ENCODE measurements around the gene SPX. TPM values are rescaled to one million over a fixed set of nuclear protein-coding genes. Genes with fewer than 3 reads are reported as not detected.

Gene SPX
- total RNA-seq, 1 donor from 2014 or later: 0.59 TPM

DNA sequence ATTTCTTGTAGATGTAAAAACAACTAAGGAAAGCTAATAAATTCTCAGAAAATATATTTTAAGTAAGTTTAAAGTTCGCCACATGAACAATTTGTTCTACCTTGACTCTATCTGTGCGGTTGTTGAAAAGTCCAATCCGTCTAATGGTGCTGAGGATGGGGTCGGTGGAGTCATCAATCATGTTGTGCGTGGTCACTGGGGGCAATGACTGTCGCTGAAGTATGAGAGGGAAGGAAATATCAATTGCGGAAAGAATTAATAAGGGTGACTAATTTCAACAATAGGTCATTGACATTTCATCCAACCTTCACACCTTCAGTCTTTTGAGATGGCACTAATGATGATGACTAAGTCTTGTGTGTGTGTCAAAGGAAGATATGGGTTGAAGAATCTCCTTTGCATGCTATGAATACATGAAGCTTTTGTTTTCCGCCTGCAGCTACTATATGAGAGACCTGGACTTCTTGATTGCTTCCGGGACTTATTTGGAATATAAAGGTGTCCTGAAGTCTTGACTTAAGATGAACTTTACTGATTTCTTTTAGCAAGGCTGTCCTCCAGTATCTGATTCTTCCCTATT is 32.1 kb downstream of the SPX start:
- intact Hi-C loops (cut with DNase I): no loop called here
- Histone ChIP-seq H3K27ac (no peak overlapping the region), H3K36me3 (no peaks in the 10 kb centered on the region), H3K9me3 (no peaks in the 10 kb centered on the region), H3K27me3 (ENCODE audit: low read depth) (no peaks in the 10 kb centered on the region), H3K4me1 (no peaks in the 10 kb centered on the region), H3K4me3 (no peak overlapping the region)
- TF ChIP-seq, protein P1, sequence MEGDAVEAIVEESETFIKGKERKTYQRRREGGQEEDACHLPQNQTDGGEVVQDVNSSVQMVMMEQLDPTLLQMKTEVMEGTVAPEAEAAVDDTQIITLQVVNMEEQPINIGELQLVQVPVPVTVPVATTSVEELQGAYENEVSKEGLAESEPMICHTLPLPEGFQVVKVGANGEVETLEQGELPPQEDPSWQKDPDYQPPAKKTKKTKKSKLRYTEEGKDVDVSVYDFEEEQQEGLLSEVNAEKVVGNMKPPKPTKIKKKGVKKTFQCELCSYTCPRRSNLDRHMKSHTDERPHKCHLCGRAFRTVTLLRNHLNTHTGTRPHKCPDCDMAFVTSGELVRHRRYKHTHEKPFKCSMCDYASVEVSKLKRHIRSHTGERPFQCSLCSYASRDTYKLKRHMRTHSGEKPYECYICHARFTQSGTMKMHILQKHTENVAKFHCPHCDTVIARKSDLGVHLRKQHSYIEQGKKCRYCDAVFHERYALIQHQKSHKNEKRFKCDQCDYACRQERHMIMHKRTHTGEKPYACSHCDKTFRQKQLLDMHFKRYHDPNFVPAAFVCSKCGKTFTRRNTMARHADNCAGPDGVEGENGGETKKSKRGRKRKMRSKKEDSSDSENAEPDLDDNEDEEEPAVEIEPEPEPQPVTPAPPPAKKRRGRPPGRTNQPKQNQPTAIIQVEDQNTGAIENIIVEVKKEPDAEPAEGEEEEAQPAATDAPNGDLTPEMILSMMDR (IDR thresholded peaks at IDR 0.05): no peak
- no peak for DNase-seq
- ATAC-seq: no peak

DNA sequence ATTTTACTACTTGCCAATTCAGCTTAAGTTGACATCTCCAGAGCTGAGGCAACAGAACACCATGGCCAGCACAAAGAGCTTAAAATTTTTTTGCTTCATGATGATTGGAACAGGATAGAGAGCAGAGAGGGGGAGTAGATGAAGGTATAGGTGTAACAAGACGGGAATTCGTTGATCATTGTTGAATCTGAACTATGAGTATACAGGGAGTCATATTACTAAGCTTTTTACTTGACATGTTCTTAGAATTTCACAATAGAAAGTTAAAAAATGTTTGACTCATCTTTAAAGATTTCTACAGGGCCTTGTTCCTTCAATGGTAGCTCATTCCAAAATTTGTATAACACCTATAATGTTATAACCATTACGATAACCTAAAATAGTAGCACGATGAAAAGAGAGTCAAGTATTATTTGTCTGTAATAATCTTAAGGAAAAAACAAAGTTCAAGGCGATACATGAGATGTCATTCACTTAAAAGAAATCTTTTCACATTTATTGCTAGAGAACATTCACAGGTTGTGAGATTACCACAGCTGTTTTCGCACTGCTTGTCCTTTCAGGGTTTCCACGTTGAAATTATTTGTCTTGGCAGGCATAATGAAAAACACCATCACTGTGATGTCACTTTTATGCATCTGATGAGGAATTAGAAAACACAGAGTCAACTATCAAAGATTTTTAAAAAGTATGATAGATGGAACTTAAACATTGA is 33.9 kb downstream of the SPX start:
- TF ChIP-seq, protein P1 (IDR thresholded peaks at IDR 0.05): no peak
- ATAC-seq: no peak
- no peak overlapping the region for H3K27ac ChIP-seq
- H3K4me1 ChIP-seq: no peaks in the 10 kb centered on the region
- no peaks in the 10 kb centered on the region for H3K27me3 ChIP-seq (ENCODE audit: low read depth)
- no peaks in the 10 kb centered on the region for H3K36me3 ChIP-seq
- no peak for DNase-seq
- intact Hi-C loops (cut with DNase I): no loop called here
- H3K4me3 ChIP-seq: no peak overlapping the region
- H3K9me3 ChIP-seq: no peaks in the 10 kb centered on the region

DNA sequence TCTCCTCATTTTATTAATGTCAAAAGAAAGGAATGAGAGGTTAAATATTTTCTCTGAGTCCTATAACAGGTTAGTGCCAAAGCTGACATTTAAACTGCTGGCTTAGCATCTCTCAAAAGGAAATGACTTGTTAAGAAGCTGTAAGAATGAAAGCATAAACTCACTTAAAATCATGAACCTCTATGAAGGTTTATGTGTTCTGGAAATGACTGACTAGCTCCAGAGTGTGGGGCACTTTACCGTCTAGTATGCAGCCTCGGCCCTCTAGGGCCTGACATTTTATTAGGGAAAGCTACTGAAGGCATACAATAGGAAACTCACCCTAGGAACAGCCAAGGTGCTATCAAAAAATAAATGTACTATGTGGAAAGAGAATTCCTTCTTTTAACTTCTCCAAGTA is 35.1 kb downstream of the SPX start:
- Histone ChIP-seq H3K9me3 (no peaks in the 10 kb centered on the region), H3K27me3 (ENCODE audit: low read depth) (no peaks in the 10 kb centered on the region), H3K4me3 (no peak overlapping the region), H3K27ac (no peak overlapping the region), H3K36me3 (no peaks in the 10 kb centered on the region), H3K4me1 (no peaks in the 10 kb centered on the region)
- no peak for ATAC-seq
- TF ChIP-seq, protein P1 (IDR thresholded peaks at IDR 0.05): no peak
- DNase-seq: no peak
- intact Hi-C loops (cut with DNase I): no loop called here

DNA sequence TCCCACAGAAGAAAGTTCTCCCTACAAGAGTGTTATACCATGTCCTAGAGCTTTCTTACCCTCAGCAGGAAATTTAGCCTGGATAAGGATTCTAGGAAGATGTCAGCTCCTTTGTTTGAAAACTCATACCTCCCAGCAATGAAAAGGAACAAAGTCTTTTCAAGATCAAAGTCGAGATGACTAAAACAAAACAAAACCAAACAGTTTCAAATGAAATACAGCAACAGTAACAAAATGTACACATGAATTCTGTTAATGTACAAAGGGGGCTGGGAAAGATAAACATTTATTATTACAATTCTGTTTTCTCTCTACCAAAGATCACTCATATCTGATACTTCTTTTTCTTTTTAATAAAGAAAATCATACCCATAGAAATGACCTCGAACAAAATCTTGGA is 36.8 kb downstream of the SPX start:
- intact Hi-C loops (cut with DNase I): no loop called here
- DNase-seq (no peak), ATAC-seq (no peak)
- H3K4me3 ChIP-seq: no peak overlapping the region
- H3K9me3 ChIP-seq: no peaks in the 10 kb centered on the region
- TF ChIP-seq, protein P1 (IDR thresholded peaks at IDR 0.05): no peak
- no peaks in the 10 kb centered on the region for H3K27me3 ChIP-seq (ENCODE audit: low read depth)
- no peak overlapping the region for H3K27ac ChIP-seq
- H3K4me1 ChIP-seq: no peaks in the 10 kb centered on the region
- H3K36me3 ChIP-seq: no peaks in the 10 kb centered on the region

DNA sequence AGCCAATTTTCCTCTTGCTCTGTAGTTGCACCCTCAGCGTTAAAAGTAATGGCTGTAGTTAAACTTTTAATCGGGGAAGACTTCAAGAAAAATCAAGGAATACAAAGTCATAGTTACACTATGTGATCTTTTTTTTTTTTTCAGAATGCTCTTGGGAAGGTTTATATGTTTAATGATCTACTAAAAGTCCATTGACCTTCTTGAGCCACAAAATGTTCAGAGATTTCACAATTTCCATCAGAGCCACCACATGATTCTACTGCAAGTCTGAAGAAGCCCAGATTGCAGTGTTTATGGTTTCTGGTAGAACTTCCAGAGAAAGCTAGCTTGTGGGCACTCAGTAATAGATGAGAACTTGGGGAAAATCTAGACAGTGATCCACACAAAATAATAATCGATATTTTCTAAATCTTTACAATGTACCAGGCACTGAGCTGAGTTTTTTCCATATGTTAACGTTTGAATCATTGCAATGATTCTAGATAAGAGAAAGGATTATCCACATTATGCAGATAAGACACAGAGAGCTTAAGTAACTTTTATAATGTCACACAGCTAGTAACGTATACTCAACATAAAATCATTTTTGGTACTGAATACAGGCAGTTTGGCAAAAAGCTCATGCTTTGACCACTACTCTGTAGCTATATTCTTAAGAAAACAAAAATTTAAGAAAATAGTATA is 40.3 kb downstream of the SPX start:
- Histone ChIP-seq H3K9me3 (no peaks in the 10 kb centered on the region), H3K36me3 (no peaks in the 10 kb centered on the region), H3K4me3 (no peak overlapping the region), H3K4me1 (no peaks in the 10 kb centered on the region), H3K27ac (no peak overlapping the region), H3K27me3 (ENCODE audit: low read depth) (no peaks in the 10 kb centered on the region)
- intact Hi-C loops (cut with DNase I): no loop called here
- TF ChIP-seq, protein P1 (IDR thresholded peaks at IDR 0.05): no peak
- DNase-seq (no peak), ATAC-seq (no peak)

Measured in lower lobe of right lung (tissue), 2 donors.